HG03558 (cell line): ENCODE results near the gene CRIP3.

Experiments used
- ATAC-seq: cut with Tn5 transposase; IDR thresholded peaks from one replicate; pipeline ENCODE4 v1.9.1; 2021; ENCODE audit warnings: moderate number of reproducible peaks; ENCODE audit not compliant: unreplicated experiment; ENCODE audit errors: extremely low read depth

Gene CRIP3

GRCh38 chr6:43258180-43258579 is 50.4 kb downstream of the CRIP3 start:
- ATAC-seq, result no peak

GRCh38 chr6:43257367-43258145 is 51.1 kb downstream of the CRIP3 start:
- no peak for ATAC-seq

GRCh38 chr6:43256670-43257366 is 51.8 kb downstream of the CRIP3 start:
- ATAC-seq, result no peak
